ENCODE results near the gene ZNF625. TPM values are rescaled to one million over a fixed set of nuclear protein-coding genes. Genes with fewer than 3 reads are reported as not detected.

ZNF625 gene
- total and polyA plus RNA-seq, 7 experiments from 2014 or later, result 0.45 to 5.2 (median 1.6) TPM

DNA sequence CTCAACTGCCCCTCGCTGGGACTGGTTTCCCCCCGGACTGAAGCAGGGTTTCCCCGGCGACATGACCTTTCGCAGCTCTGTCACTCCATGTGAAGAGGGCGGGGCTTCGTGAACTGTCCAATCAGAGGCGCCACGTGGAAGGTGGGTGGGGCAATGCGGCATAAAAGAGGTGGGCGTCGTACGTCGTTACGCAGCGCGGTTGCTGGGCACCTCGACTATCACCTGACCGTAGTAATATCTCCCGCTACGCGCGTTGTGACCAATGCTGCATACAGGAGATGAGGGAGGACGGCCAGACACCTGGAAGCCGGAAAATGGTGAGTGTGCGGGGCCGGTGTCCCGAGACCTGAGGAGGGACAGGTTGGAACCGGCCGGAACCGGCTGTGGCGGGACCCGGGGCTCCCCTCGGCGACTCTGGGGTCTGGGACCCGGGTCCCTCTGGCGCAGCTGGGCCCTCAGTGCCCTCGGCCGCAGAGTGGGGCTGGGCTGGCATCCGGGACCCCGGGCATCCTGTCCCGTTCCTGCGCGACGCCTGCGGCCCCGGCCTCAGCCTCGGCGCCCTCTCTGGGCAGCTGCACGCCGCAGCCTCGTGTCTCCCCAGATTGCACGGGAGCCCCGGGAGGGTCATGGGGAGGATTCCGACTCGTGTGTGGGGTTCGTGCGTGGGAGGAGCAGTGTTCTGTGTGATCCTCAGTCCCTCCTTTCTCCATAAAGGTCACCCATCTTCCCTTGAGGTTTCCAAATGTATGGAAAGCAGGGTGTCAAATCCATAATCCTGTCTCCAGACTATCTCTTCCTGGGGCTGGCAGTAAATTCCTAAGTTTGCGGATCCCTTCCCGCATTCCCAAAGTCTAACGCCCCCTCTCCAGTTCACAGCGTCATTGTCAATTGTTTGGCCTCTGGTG lies 38.5 kb upstream of the ZNF625 start:
- H3K9me3 ChIP-seq (ENCODE audit: control insufficient read depth in 2 of 3, low read length in 3 of 3), result peaks cover 0 to 46% (median 1%) of the 10 kb centered on the region in 3 experiments
- ChIA-PET POLR2A (interaction anchor here (1.9 kb wide), 1 partner anchor 138 kb away, joined by 4 read pairs; the partner anchor contains the start of gene ZNF563), CTCF (interaction anchor here (0.7 kb wide), 1 partner anchor 32 kb away, joined by 3 read pairs; no protein-coding TSS in a partner anchor)
- Mint-ChIP-seq H3K36me3 (peaks cover 15 to 52% (median 40%) of the 10 kb centered on the region in 5 donors), H3K4me3 (peak overlapping the region; percentile 55 to 97 (median 86)), H3K4me1 (peaks cover 0 to 57% (median 13%) of the 10 kb centered on the region in 7 donors), H3K27me3 (no peaks in the 10 kb centered on the region), H3K9me3 (peaks cover 0 to 86% (median 50%) of the 10 kb centered on the region in 11 donors), H3K27ac (peak overlapping the region; percentile 46 to 96 (median 84))
- ATAC-seq (peak; percentile 97), DNase-seq (peak; percentile 25 to 86 (median 73))
- intact Hi-C loops (cut with micrococcal nuclease), result no loop called here
- H3K4me1 ChIP-seq (ENCODE audit: control insufficient read depth in 2 of 2, insufficient read depth in 2 of 2, low read length in 2 of 2), result no peaks in the 10 kb centered on the region
- H3K27me3 ChIP-seq (ENCODE audit: control insufficient read depth in 2 of 2, insufficient read depth in 2 of 2, low read length in 2 of 2), result no peaks in the 10 kb centered on the region
- H3K4me3 ChIP-seq (ENCODE audit: low read length), result peak overlapping the region; percentile 58
- peak overlapping the region; percentile 68 for H3K27ac ChIP-seq (ENCODE audit: low read depth, low read length)
- H3K36me3 ChIP-seq (ENCODE audit: control insufficient read depth in 2 of 3, insufficient read depth in 3 of 3, low read length in 3 of 3), result peaks cover 2 to 16% (median 4%) of the 10 kb centered on the region in 3 experiments

DNA sequence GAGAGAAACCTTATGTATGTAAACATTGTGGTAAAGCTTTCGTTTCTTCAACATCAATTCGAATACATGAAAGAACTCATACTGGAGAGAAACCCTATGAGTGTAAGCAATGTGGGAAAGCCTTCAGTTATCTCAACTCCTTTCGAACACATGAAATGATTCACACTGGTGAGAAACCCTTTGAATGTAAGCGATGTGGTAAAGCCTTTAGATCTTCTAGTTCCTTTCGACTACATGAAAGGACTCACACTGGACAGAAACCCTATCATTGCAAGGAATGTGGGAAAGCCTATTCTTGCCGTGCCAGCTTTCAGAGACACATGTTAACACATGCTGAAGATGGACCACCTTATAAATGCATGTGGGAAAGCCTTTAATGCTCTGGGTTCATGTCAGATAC lies 31.1 kb upstream of the ZNF625 start:
- no peak overlapping the region for H3K27ac ChIP-seq (ENCODE audit: low read depth, low read length)
- no peaks in the 10 kb centered on the region for H3K4me1 Mint-ChIP-seq
- ATAC-seq (no peak), DNase-seq (peak in 1 of 9 donors; percentile 15)
- H3K4me3 Mint-ChIP-seq, result no peak overlapping the region
- H3K27me3 ChIP-seq (ENCODE audit: control insufficient read depth in 2 of 2, insufficient read depth in 2 of 2, low read length in 2 of 2), result no peaks in the 10 kb centered on the region
- peaks cover 35 to 80% (median 44%) of the 10 kb centered on the region in 3 experiments for H3K36me3 ChIP-seq (ENCODE audit: control insufficient read depth in 2 of 3, insufficient read depth in 3 of 3, low read length in 3 of 3)
- ChIA-PET CTCF (no interaction called here), POLR2A (no interaction called here)
- peak overlapping the region in 1 of 9 donors; percentile 25 for H3K27ac Mint-ChIP-seq
- peak overlapping the region; percentile 7 for H3K4me3 ChIP-seq (ENCODE audit: low read length)
- H3K27me3 Mint-ChIP-seq, result no peaks in the 10 kb centered on the region
- peaks cover 0 to 98% (median 75%) of the 10 kb centered on the region in 11 donors for H3K9me3 Mint-ChIP-seq
- peaks cover 44 to 88% (median 84%) of the 10 kb centered on the region in 5 donors for H3K36me3 Mint-ChIP-seq
- intact Hi-C loops (cut with micrococcal nuclease), result no loop called here
- no peaks in the 10 kb centered on the region for H3K4me1 ChIP-seq (ENCODE audit: control insufficient read depth in 2 of 2, insufficient read depth in 2 of 2, low read length in 2 of 2)
- H3K9me3 ChIP-seq (ENCODE audit: control insufficient read depth in 2 of 3, low read length in 3 of 3), result peaks cover 32 to 96% (median 48%) of the 10 kb centered on the region in 3 experiments

DNA sequence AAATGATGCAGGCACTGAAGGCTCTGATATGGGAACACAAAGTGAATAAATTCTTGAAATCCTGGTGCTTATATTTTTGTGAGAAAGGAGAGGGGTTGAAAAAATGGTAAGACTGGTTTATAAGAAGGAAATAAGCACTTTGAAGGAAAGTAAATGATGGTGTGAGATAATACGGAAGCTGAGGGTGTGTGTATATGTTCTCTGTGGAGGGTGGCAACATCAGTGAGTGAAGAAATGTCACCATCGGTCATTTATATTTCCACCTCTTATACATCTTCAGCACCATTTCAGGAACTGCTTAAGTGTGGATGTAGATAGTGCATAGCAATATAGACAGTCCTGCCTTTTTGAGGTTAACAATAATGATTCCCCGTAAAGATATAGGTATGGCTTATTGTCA lies 23.8 kb upstream of the ZNF625 start:
- Mint-ChIP-seq H3K4me1 (peaks cover 0 to 34% (median 24%) of the 10 kb centered on the region in 7 donors), H3K36me3 (peaks cover 24 to 80% (median 76%) of the 10 kb centered on the region in 5 donors), H3K9me3 (peaks cover 0 to 75% (median 59%) of the 10 kb centered on the region in 11 donors), H3K27ac (peak overlapping the region in 2 of 9 donors; percentile 9 to 21), H3K4me3 (peak overlapping the region in 2 of 10 donors; percentile 32 to 52), H3K27me3 (no peaks in the 10 kb centered on the region)
- no peak for DNase-seq
- peaks cover 3 to 61% (median 5%) of the 10 kb centered on the region in 3 experiments for H3K36me3 ChIP-seq (ENCODE audit: control insufficient read depth in 2 of 3, insufficient read depth in 3 of 3, low read length in 3 of 3)
- POLR2A ChIA-PET, result no interaction called here
- H3K27me3 ChIP-seq (ENCODE audit: control insufficient read depth in 2 of 2, insufficient read depth in 2 of 2, low read length in 2 of 2), result no peaks in the 10 kb centered on the region
- no peak for ATAC-seq
- CTCF ChIA-PET, result no interaction called here
- H3K4me1 ChIP-seq (ENCODE audit: control insufficient read depth in 2 of 2, insufficient read depth in 2 of 2, low read length in 2 of 2), result no peaks in the 10 kb centered on the region
- intact Hi-C loops (cut with micrococcal nuclease), result no loop called here
- no peak overlapping the region for H3K4me3 ChIP-seq (ENCODE audit: low read length)
- H3K9me3 ChIP-seq (ENCODE audit: control insufficient read depth in 2 of 3, low read length in 3 of 3), result peaks cover 9 to 49% (median 35%) of the 10 kb centered on the region in 3 experiments
- H3K27ac ChIP-seq (ENCODE audit: low read depth, low read length), result no peak overlapping the region

DNA sequence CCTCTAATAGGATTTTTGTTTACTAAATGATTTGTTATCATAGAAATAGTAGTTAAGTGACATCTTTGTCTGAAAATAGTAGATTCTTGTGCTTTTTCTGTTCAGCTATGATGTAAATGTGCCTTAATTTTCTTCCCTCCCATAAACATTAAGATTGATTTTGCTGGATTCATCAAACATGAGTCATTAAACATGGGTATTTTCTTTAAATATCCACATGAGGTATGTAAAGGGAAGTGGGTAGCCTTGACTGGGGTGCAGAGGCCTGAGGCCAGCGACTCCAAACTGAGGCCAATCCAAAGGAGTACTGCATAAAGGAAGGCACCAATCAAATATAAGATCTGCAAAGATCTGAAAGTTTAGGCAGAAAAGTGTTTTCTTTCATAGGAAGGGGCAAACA lies 10.1 kb upstream of the ZNF625 start:
- Mint-ChIP-seq H3K4me3 (peak overlapping the region in 5 of 10 donors; percentile 1 to 49 (median 33)), H3K27me3 (no peaks in the 10 kb centered on the region), H3K9me3 (peaks cover 0 to 11% (median 0%) of the 10 kb centered on the region in 11 donors), H3K36me3 (peaks cover 6 to 49% (median 15%) of the 10 kb centered on the region in 5 donors), H3K27ac (peak overlapping the region in 7 of 9 donors; percentile 2 to 88 (median 77)), H3K4me1 (peaks cover 30 to 71% (median 55%) of the 10 kb centered on the region in 7 donors)
- intact Hi-C loops (cut with micrococcal nuclease), result no loop called here
- Histone ChIP-seq H3K36me3 (ENCODE audit: control insufficient read depth in 2 of 3, insufficient read depth in 3 of 3, low read length in 3 of 3) (peaks cover 0 to 15% (median 5%) of the 10 kb centered on the region in 3 experiments), H3K27me3 (ENCODE audit: control insufficient read depth in 2 of 2, insufficient read depth in 2 of 2, low read length in 2 of 2) (no peaks in the 10 kb centered on the region), H3K9me3 (ENCODE audit: control insufficient read depth in 2 of 3, low read length in 3 of 3) (no peaks in the 10 kb centered on the region), H3K27ac (ENCODE audit: low read depth, low read length) (peak overlapping the region; percentile 27), H3K4me3 (ENCODE audit: low read length) (no peak overlapping the region), H3K4me1 (ENCODE audit: control insufficient read depth in 2 of 2, insufficient read depth in 2 of 2, low read length in 2 of 2) (peaks cover 7 to 12% of the 10 kb centered on the region in 2 donors)
- ChIA-PET CTCF (no interaction called here), POLR2A (no interaction called here)
- ATAC-seq (no peak), DNase-seq (no peak)

DNA sequence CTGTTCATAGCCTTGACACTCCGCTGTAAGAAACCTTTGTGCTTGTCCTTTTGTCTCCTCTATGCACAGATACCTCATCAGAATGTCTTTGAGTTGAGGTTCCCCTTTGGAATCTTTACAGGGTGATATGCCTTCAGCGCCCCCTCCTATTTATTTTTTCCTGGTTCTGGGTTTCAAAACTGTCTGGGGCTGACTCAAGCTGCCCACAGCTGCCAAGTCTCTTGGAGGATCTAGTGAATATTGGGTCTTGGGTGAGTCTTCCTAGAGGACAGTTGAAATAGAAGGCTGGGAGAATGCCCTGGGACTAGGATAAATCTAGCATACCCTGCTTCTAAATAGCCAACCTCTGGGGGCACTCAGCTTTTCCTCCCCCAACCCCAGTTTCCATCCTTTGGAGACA lies 7.3 kb upstream of the ZNF625 start:
- Histone ChIP-seq H3K9me3 (ENCODE audit: control insufficient read depth in 2 of 3, low read length in 3 of 3) (no peaks in the 10 kb centered on the region), H3K4me1 (ENCODE audit: control insufficient read depth in 2 of 2, insufficient read depth in 2 of 2, low read length in 2 of 2) (peaks cover 7 to 15% of the 10 kb centered on the region in 2 donors), H3K4me3 (ENCODE audit: low read length) (peak overlapping the region; percentile 78), H3K27me3 (ENCODE audit: control insufficient read depth in 2 of 2, insufficient read depth in 2 of 2, low read length in 2 of 2) (no peaks in the 10 kb centered on the region), H3K36me3 (ENCODE audit: control insufficient read depth in 2 of 3, insufficient read depth in 3 of 3, low read length in 3 of 3) (peaks cover 0 to 9% (median 0%) of the 10 kb centered on the region in 3 experiments), H3K27ac (ENCODE audit: low read depth, low read length) (peak overlapping the region; percentile 96)
- intact Hi-C loops (cut with micrococcal nuclease), result loop anchor here (1.0 to 2.0 kb wide), 8 partner anchors 23 to 387 kb away; partner anchors contain the start of genes ZNF20 (in 2 of the 2), ZNF564 (in 2 of the 2), ZNF44 (in 1 of the 2) and ZNF443 (in 1 of the 2)
- POLR2A ChIA-PET, result interaction anchor here (1.1 to 2.7 kb wide), 5 partner anchors 23 to 629 kb away, joined by 3 to 26 read pairs (median 10); partner anchors contain the start of genes ZNF20, ZNF44, ZNF490 and ZNF563
- CTCF ChIA-PET, result interaction anchor here (1.5 kb wide), 2 partner anchors 9 to 201 kb away, joined by 4 read pairs; partner anchors contain the start of gene ZNF442
- Mint-ChIP-seq H3K9me3 (peaks cover 0 to 5% (median 0%) of the 10 kb centered on the region in 11 donors), H3K4me3 (peak overlapping the region; percentile 88 to 100 (median 98)), H3K27me3 (no peaks in the 10 kb centered on the region), H3K4me1 (peaks cover 28 to 64% (median 49%) of the 10 kb centered on the region in 7 donors), H3K27ac (peak overlapping the region; percentile 87 to 100 (median 94)), H3K36me3 (peaks cover 0 to 28% (median 9%) of the 10 kb centered on the region in 5 donors)
- ATAC-seq, result no peak
- no peak for DNase-seq

All from naive thymus-derived CD4-positive, alpha-beta T cell (primary cell).